NK-92 treated with Interleukin-12 subunit alpha and Interleukin-12 subunit beta, amount 100 ng/mL, for 24 hours (cell line): Measurements from ENCODE around the gene MARVELD3.

Experiments
- DNase-seq: peaks from one replicate; lab custom pipeline; 2025; lab: John Stamatoyannopoulos, UW

The MARVELD3 gene

DNA sequence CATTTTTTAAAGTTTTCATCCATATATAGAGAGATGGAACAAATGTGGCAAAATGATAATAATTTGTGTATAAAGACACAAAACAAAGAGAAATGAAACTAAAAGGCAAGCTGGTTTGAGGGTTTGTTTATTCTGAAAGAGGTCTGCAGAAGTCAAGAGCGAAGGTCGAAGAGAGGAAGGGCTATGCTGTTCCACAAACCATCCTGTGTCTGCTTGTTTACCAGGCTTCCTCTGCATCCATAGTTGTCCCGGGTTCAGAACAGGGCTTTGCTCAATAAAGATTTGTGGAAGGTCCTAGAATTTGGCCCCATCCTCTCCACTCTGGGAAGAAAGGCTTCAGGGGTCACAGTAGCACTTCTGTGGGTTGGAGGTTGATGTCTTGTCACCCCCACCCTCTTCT is 2.4 kb upstream of the MARVELD3 start:
- DNase-seq, result no peak

DNA sequence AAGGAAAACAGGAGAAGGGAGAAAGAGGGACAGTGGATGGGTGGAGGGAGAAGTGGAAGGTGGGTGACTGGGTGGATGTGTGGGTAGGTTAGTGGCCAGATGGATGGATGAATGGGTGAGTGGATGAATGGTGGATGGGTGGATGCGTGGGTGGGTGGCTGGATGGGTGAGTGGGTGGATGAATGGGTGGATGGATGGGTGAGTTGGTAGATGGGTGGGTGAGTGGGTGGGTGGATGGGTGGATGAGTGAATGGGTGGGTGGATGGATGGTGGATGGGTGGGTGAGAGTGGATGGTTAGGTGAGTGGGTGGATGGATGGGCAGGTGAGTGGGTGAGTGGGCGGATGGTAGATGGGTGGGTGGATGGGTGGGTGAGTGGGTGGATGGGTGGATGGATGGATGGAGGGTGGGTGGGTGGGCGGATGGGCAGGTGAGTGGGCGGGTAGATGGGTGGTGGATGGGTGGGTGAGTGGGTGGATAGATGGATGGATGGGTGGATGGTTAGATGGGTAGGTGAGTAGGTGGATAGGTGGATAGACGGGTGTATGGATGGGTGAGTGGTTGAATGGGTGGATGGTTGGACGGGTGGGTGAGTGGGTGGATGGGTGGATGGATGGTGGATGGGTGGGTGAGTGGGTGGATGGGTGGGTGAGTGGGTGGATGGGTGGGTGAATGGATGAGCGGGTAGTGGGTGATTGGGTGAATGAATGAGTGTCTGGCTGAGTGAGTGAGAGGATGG is 702 bp upstream of the MARVELD3 start:
- no peak for DNase-seq

DNA sequence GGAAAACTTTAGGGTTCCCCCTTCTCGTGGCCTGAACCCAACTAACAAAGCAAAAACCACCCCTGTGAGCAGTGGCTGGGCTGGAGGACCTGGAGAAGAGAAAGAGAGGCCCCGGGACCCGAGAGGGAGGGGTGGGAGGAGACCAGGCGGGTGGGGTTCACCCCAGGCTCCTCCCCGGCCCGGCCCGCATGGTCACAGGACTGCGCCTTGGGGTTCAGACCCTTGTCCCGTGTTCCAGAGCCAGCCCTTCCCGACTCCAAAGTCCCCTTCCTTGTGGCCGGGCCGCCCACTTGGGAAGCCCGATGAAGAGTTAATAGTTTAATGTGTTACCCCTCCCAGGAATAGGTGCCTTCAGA is 852 bp downstream of the MARVELD3 start:
- no peak for DNase-seq

DNA sequence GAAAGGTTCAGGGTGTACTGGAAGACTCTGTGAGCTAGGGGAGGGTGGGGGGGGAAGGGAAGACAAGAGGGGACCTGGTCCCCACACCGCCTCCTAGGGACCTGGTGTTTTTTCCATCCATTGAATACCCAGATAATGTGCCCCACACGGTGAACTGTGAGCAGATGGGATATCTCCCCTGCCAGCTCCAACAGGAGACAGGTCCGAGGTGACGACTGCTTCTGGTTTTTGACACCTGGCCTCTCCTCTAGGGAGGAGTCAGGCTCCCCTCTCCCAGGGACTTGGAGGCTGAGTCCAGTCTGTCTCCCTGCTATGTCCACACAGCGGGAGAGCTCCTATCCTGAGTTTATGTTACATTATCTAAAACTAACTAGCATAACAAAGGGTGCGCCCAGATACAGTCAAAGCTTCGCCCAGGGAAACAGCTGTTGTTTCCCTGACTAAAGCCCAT is 1.8 kb downstream of the MARVELD3 start:
- no peak for DNase-seq

DNA sequence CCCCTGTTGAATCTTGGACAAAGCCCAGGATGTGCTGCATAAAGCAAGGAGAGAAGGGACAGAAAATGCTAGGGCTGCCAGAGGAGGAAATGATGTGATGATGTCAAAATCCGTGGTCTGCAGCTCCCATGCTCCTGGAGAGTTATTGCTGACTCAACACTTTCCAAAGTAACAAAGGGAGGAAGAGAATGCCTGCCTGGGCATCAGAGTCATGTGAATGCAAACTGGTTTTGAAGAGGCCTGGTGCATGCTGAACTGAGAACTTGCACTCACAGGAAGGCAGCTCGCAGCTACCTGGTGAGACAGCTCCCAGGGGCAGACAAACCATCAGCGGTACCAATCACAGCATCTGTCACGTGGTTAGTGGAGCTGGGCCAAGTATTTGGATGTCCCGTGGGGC is 2.8 kb downstream of the MARVELD3 start:
- no peak for DNase-seq

DNA sequence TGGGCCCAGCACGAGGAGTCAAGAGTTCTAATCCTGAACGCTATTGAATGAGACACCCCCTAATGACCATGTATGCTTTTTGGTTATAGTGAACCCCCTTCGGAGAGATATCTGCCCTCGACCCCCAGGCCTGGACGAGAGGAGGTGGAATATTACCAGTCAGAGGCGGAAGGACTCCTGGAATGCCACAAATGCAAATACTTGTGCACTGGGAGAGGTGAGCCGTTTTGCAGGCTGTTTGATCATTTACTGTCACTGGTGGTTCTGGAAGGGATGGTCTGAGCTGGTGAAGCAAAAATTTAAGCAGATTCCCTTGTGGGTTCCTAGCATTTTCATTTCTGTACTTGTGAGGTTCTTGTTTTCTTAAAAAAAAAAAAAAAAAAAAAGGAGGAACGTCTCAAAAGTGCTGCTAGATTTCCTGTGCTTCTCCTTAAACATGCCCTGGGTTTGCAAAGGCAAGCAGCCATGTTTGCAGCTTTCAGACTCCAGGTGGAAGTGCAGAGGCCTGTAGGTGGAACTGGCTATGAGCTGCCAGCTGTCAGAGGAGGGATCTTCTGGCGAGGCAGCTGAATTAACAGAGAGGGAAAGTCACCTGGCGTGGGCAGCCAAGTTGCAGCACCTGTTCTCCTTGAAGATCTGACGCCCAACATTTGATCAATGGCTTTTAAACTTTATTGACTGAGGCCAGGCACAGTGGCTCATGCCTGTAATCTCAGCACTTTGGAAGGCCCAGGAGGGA is 3.5 kb downstream of the MARVELD3 start:
- DNase-seq, result no peak

DNA sequence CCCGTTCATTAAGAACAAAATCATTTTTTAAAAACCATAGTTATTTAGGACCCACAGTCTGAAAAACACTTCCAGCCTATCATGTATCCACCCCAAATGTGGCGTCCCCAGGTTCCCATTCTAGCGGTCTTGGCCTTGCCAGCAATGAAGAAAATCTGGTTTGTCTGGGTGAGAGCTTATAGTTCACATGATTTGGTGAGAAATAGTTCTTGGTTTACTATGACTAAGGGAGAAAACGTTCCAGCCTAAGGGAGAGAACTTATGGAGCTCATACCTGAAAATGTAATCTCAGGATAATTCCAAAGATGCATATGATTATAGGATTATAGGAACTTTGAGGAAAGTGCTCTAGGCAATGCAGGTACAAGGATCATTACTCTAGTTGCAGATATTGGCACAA is 4.8 kb downstream of the MARVELD3 start:
- DNase-seq, result no peak

DNA sequence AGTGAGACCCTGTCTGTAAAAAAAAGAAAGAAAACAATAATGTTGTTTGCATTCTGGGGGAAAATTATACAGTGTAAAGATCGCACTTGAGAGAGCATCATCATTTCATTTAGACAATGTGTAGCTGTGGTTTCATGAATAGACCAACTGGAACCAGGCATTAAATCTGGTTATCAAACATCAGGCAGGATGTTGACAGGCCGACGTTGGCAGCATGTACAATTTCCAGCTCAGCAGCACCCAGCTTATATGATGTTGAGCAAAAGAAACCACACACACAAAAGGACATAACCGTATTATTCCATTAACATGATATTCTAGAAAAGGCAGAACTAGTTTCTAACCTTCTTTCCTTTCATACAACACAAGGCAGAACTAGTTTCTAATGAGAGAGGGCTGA is 5.8 kb downstream of the MARVELD3 start:
- no peak for DNase-seq

DNA sequence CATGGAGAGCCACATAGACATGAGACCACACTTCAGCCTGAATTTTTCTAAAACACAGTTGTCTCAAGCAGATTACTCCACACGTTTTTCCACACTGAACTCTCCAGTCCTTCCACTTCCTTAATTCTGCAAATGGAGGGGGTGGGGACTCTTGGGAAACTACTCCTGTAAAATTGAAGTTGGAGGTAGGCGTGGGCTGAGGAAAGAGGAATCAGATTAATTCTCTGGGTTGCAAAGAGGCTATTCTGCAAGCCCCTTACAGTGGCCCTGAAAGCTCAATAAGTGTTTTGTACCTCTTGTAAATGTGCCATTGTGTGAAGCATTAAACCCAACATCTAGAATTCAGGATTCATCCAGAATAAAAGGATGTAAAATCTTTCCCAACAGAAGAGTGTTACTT is 9.6 kb downstream of the MARVELD3 start:
- no peak for DNase-seq

DNA sequence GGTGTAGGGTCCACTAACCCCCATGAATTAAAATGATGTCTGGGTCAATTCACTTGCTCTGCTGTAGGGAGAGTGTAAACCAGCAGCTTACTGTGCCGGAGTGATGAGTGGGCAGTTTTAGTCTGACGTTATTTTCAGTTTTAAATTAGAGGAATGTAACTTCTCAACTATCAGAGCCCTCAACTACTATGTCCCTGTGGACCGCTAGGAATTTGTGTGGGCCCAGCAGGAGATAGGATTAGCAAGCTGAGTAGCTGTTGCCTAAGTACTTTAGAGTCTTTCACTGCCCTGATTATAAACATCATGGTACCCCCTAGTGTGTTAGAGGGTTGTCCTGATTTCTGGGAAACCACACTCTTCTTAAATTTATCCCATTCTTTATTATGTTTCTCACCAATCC is 11.4 kb downstream of the MARVELD3 start:
- no peak for DNase-seq

DNA sequence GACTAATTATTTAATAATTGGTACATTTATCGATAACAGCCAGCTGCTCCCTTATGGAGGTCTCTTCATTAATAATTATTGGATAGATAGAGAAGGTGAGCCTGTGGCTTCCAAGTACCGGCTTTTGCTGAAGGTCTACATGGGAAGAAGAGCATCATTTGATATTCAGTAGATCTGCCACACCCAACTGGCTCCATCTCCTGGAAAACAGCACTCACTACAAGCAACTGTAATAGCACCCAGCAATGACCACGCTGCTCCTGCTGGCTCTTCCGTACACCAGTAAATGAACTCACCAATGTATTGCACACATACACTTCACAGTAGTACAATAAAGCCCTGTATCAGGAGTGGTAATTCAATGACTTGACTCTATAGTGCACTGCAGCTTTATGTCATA is 19.5 kb downstream of the MARVELD3 start:
- DNase-seq, result no peak

DNA sequence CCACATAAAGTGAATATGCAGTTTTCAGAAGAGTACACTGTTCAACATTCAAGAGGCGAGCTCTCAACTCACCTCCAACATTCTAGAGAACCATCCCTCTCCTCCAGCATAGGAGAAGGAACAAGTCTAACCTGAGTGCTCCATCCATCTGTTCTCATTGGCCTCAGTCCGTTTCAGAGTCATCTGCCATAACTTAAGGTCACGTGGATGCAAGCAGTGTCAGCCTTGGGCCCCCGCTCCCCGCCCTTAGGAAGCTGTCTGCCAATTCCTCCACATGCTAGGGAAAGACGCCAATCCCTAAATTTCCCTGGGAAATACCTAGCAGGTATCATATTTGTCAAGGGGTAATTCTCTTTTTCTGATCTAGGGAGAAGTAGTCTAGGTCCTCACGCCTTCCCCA is 21.4 kb downstream of the MARVELD3 start:
- DNase-seq, result no peak

DNA sequence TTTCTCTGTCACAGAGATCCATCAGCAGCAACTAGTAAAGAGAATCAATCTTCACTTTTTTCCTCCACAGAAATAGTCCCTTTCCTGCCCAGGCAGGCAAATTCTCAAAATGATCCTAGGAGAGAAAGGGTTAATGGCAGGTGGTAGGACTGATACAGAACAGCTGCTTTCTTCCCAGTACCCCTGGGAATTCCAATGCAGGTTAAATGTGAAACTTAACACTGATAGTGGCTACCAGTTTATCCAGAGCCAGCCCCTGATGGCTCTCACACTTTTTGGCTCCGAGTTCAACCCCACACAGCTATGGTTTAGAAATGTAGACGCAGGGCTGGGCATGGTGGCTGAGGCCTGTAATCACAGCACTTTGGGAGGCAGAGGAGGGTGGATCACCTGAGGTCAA is 22.2 kb downstream of the MARVELD3 start:
- no peak for DNase-seq

DNA sequence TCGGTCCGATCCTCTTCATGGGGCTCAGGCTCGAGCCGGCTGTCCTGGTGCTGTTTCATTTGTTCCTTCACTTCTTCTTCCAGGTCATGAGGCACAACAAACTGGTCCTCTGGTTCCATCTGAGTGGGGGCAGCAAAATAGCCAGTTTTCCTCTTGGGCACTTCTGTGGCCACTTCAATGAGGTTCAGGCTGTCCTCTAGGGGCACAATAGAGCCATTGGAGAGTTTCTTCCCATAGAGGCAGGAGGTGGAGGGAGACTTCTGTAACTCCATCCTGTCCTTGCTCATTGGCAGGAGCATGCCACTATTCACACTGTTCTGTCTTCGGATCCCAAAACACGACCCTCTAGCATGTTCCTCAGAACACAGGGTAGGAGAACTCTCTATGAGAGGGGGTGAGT is 22.9 kb downstream of the MARVELD3 start:
- DNase-seq, result no peak

DNA sequence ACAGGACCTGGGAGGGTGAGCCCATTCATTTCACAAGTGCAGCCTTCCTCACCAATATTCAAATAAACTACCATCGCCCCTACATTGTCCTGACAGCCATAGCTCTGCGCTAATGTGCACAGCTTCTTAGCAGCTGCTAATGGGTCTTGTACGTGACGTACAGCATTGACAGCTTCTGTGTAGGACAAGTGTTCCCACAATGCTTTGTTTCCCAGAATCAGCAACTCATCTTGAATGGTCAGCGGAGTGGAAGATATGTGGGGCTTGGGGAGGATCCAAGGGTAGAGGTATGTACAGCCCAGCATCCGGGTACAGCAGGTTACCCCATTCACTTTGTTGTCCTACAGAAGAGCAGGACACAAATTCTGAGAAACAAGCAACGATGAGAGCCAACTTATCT is 23.7 kb downstream of the MARVELD3 start:
- DNase-seq, result no peak

DNA sequence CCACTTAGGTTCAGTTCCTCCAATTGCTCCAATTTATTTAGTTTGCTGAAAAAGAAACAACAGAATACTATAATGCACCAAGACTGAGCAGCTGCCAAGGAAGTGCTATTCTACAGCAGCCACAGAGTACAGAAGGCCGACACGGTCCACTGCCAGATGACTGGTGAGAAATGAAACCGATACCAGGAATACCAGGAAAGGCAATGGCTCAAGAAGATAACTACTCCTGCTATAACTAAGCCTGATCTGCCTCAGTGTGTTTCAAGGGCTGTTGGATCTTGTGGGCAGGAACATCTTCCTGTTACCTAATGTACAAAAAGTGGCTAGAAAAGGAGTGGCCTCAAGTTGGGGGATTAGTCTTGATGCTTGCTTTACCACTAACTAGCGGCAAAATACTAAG is 32.8 kb downstream of the MARVELD3 start:
- no peak for DNase-seq

DNA sequence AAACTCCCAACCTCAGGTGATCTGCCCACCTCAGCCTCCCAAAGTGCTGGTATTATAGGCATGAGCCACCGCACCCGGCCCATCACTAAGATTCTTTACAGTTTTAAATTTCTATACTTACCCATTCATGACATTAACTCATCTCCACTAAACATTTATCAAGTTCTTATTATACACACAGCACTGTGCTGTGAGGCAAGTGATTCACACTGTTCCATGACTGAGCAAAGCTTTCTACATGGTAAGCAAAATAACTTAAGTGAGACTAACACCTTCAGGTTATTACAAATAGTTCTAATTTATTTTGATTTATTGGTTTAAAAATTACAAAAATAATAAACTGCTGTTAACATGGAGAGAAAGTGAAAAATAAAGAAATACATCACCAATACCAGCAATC is 33.5 kb downstream of the MARVELD3 start:
- no peak for DNase-seq

DNA sequence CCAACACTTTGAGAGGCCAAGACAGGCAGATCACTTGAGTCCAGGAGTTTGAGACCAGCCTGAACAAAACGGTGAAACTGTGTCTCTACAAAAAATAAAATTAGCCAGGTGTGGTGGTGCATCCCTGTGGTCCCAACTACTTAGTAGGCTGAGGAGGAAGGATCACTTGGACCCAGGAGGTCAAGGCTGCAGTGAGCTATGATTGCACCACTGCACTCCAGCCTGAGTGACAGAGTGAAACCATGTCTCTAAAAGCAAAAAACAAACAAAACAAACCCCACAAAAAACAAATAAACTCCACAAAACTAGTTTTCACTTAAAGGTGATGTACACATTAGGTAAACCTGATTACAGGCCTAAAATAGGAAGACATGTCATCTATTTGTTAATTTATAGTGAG is 40.3 kb downstream of the MARVELD3 start:
- no peak for DNase-seq

DNA sequence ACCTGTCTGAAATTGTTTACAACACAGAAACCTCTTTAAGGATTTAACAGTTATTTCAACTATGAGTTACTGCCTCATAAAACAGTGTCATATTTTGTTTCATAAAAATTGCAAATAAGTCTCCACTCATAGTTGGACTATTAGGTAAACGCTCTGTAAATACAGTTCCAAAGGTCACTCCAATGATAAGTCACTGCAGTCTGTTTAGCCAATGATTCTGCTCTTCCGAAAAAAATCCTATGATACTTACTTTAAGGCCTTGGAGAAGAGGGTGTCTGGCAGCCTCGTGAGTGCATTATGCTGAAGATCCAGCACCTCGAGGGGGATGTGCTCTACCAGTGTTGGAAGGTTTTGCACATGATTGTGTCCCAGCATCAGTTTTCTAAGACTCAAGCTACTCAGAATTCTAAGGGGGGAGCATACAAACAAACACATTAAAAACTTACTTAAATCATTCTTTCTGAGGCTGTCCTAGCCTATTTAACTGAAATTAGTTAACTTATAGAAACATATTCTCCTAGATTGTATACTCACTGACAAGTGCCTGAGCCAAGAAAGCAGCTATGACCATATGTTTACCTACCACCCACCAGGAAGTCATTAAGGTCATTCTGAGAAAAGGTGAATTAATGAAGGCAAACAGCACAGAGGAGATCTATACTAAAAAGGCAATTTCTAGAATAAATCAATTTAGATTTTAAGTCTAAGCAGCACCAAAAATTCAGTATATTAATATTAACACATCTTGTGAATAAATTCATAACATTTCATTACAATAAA is 41.1 kb downstream of the MARVELD3 start:
- DNase-seq, result no peak

DNA sequence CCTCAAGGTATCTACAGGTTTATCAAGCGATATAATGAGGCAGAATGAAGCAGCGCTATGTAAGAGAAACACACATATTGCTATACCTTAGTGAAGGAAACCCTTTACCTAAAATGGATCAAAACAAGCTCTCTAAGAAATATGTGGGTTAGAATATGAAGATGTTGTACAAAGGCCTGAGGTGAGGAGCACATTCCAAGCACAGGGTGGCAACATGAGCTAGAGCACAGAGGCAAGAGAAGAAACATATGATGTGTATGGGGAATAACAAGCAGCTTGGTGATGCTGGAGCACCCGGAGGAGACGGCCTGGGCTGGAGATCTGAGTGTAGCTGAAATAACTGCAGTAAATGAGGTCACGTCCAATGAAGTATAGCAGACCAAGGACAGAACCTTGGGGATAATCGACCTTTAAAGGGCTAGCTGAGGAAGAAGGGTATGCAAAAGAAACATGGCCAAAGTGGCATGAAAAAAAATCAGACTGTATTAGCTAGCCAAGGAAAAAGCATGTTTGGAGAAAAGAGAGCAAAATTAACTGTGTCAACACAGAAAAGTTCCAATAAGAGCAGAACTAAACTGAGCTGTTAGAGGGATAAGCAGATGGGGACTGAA is 44.0 kb downstream of the MARVELD3 start:
- DNase-seq, result no peak

DNA sequence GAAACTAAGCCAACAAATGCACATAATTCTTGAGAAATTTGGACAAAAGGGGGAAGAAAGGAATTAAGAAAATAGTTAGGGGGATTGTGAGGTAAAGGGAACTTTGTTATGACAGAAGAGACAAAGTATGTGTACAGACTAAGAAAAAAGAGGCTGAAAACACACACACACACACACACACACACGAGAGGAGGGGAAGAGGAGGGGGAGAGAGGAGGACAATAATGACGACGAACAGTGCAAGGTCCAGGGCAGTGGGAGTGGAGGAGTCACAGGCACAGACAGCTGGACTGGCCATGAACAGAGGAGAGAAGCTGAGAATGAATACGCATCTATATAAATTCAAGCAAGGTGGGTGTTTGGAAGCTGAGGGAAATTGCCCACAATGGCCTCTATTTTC is 44.6 kb downstream of the MARVELD3 start:
- no peak for DNase-seq

DNA sequence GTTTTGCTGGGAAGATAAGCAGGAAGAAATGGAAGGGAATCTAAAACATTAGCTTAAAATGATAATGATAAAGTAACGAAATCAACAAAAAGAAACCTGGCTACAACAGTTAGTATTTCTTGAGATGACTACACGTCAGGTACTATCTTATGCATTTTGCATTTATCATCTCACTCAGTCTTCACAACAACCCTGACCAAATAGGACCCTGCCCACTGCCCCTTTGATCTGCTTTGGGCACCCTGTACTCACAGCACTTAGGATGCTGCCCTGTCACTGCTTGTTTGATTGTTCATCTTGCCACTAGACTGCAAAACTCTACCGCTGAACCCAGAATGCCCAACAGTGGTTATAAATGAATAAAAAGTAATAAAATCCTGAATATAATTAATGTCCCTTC is 45.2 kb downstream of the MARVELD3 start:
- no peak for DNase-seq

DNA sequence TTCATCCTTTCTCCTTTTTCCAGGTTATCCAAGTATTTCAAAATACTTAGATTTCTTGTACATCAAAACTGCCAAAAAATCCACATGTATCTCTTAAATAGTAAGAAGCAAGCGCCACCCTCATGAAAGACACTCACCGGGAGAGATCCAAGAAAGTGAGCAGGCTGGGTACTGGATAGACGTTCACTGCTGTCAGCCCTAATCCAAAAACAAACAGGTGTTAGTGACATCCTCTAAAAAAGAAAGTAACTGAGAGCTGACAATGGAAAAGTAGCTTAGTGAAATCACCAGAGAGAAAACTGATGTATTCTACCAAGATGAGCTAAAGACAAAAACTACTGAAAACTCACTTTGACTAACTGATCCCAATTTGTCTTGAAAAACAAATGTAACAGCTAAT is 46.1 kb downstream of the MARVELD3 start:
- DNase-seq, result no peak
